GM21390 (cell line): ENCODE results near the gene GALT.
A peak's percentile ranks its signal among the peaks of the same experiment; 100 is the strongest.

Source experiments
- ATAC-seq: cut with Tn5 transposase; IDR thresholded peaks from one replicate; pipeline ENCODE4 v1.9.1; 2021; ENCODE audit not compliant: unreplicated experiment

Gene GALT

DNA sequence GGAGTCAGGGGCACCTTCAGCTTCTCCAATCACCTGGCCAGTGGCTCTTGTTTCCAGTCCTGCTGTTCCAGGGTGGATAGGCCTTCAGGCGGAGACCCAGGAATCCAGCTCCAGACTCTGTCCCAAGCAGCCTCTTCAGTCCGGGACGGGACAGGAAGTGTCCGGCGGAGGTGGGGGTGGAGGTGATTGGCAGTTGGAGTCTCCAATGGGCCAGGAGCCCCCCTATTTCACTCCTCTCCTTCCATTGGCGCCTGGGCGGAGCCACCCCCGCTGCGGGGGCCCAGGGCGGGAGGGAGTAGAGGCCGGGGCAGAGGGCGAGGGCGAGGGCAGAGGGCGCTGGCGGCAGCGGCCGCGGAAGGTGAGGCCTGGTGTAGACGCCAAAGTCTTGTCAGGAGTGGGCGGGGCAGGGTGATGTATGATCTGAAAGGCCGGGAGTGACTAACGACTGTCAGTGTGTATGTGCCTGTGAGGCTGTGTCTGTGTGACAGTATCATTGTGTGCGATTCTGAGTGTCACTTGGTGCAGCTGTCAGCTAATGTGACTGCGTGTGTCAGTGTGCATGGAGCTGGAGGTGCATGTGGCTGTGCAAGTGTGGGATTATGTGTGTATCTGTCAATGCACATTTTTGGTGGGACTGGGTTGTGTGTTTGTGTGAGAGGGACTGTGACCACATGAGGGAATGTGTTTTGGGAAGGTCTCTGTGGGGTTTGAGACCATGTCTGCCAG, 5.6 kb downstream of the GALT start, which contains the start of gene IL11RA:
TSS of gene IL11RA (plus strand) at position 310 of the 726 bp plus-strand sequence. CDS start 3,033 bp downstream, outside the sequence.
- no peak for ATAC-seq

- no peak for ATAC-seq
Observed at GRCh38 chr9:34652602-34653000, 6.1 kb downstream of the GALT start.

DNA sequence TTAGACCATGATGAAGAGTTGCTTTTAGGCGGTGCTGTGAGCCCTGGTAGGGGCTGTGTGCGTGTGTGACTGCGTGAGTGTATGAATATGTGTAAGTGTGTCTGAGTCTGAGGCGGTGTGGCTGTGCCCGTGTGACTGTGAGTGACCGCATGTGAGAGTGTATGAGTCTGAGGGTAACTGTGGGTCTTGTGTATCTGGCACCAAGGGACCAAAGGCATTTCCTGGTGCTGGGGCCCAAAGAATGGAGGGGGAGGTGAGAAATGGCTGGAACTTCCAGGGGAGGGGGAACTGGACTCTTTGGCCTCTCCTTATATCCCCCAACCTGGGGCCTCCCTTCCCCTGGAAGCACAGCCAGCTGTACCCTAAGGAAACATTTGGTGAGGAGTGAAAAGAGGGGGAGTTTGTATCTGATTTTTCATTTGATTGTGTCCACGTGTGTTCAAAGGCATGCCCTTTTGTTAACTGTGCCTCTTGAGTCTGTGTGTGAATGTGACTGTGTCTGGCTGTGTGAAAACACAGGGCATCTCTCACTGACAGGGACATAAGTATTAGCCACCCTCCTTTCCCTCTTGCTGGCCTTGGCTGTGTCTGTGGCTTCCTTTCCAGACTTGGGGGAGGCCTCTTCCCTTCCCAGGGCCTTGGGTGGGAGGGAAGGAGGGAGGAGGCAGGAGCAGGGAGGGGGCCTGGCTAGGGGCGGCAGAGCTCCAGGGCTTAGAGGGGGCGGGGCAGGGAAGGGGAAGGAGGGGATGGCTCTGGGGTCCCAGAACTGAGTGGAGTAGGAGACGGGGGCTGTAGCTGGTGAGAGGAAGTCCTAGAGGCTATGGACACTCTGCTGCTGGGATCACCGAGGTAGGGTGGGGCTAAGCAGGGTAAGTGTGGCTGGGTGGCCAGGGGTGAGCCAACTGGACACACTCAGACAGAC, 6.9 kb downstream of the GALT start:
- no peak for ATAC-seq

- no peak for ATAC-seq
Observed at GRCh38 chr9:34654323-34655051, 8.0 kb downstream of the GALT start.

- no peak for ATAC-seq
Observed at GRCh38 chr9:34655394-34655793, 8.9 kb downstream of the GALT start.

- no peak for ATAC-seq
Observed at GRCh38 chr9:34656992-34657391, 10.5 kb downstream of the GALT start.

DNA sequence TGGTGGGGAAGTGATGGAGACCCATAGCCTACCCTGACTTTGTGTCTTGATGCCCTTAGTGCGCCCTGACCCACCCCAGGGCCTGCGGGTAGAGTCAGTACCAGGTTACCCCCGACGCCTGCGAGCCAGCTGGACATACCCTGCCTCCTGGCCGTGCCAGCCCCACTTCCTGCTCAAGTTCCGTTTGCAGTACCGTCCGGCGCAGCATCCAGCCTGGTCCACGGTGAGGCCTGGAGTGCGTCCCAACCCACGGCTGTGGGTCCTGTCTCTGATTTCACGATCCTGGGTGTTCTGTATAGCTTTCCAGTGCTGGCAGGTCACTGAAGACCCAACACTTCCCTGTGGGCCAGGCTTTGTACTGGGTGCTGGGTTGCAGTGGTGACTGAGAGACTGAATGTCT, 12.0 kb downstream of the GALT start:
- no peak for ATAC-seq

GRCh38 chr9:34659592-34660253, 13.2 kb downstream of the GALT start:
- no peak for ATAC-seq

DNA sequence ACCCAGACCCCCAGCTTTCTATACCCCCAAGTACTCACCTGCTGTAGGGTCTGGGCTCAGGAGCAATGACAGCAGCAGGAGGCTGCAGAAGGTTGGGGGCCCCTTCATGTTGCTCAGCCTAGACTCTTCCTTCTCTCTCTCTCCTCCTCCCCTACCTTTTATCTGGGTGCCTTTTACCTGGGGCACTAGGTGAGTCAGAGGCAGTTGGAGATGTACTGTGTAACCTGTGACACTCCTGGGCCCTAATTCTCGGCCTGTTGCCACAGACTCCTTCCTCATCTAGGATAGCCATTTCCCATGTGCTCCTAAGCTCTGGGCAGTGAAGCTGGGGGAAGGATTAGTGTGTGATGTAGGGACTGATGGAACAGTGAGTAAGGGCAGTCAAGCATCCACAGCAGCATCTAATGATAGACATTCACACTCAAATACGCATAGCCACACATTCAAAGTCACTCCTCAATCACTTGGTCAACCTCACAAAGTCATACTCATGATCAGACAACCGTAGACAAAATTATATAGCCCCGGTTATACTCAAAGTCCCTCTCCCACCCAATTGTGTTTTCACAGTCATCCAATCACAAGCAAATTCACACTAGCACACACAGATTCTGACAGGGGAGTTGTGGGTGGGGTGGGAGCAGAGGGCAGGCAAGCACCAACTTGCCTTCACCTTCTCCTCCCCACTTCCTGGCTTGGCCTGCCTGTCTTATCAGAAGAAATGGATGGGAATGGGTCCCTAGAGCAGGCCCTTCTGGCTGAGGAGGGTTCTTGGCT, 16.2 kb downstream of the GALT start, which contains the start of gene CCL27:
TSS of gene CCL27 (minus strand) at position 132 of the 777 bp plus-strand sequence. CDS start at position 108, 24 bp downstream.
- ATAC-seq: no peak

- ATAC-seq: no peak
Observed at GRCh38 chr9:34663303-34663605, 16.8 kb downstream of the GALT start.

DNA sequence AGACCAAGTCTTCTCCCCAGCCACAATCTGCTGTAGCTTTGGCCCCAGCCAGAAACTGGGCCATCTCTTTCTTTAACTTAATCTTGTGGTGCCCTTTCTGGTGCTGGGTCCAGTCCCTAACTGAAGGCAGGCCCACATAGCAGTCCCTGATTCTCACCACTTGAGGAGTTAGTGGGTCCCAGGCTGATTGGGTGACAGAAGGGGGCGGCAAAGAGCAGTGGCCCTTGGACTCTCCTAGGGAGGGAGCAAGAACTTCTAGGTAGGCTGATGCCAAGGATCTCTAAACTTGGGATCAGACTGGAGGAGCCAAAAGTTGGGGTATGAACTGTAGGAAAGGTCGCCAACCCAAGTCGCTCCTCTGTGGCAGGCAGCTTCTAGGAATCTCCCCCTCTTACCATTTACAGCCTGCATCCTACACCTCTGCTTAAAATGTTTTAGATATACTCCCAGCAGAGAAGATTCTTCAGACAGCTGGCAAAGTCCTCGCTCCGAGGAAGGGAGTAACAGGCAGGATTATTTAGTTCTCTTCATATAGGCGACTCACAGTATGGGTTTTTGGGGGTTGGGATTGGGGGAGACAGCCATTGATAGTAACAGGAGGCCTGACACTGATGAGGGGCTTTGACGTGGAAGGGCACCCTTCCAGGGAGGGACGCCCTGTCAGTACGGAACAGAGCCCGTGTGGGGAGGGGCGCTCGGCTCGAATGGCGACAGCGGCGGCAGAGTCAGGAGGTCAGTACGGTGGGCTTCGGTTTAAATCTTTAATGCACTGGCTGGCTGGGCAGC, 18.0 kb downstream of the GALT start:
- peak; percentile 9 for ATAC-seq

DNA sequence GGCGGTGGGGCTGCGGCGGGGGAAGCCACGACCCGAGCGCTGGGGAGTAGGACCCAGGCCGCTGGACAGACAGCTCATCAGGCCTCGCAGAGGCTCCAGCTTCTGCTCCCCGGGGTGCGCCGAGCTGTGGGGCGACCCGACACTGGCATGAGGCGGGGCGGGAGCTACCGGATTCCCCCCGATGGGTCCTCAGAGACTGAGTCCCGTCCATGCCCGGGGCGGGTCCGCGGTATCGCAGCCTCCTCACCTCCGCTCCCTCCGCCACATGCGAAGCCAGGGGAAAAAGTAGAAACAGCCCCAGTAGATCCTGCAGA, 18.5 kb downstream of the GALT start:
- ATAC-seq: peak; percentile 11

DNA sequence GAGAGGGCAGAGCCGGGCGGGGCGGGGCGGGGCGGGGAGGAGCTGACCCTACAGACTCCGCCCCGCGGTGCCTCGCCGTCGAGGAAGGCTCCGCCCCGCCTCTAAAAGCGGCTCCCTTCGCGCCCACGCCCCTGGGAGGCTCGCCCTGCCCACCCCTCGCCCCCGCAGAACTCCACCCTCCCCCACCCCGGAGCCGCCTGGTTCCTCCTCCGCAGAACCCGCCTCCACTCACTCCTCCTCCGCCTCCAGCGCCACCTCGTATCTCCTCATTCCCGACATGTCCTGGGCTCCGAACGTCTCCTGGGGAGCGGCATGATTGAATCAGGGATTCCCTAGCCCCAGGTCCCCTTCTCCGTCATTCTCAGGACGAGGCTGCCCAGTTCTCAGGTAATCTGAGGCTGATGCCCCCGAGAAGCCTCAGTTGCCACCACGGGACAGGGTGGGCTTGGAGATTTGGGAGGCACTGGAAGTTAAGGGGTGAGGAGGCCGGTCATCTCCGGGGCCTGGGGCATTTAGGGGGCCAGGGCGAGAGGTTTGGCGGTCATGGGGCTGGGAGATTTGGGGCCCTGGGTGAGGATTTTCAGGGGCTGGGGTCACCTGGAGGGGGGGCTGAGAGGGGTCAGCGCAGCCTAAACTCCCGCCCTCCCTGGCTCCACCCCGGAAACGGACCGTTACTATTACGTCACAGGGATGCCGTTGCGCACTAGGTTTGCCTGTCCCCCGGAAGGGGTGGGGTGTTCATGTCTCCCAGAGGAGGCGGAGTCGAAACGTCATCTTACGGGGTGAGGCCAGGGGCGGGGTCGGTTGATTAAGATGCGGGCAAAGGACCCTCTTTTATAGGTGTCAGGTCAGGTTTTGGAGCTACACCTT, 19.1 kb downstream of the GALT start:
- peak; percentile 71 for ATAC-seq

GRCh38 chr9:34669809-34670562, 23.5 kb downstream of the GALT start:
- ATAC-seq: no peak

GRCh38 chr9:34671307-34671706, 24.8 kb downstream of the GALT start:
- no peak for ATAC-seq

DNA sequence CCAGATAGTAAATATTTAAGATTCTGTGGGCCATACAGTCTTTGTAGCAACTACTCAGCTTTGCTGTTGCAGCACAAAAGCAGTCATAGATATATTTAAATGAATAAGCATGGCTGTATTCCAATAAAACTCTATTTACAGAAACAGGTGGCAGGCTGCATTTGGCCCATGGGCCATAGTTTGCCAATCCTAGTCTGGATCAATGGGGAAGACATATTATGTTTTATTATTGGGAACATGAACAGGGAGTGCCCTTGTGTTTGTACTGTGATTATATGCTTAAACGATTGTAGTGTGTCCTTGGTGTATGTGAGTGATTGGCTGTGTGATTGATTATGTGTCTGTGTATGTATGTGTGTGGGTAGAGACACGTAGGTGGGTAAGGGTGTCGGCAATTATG, 28.0 kb downstream of the GALT start:
- no peak for ATAC-seq

GRCh38 chr9:34675048-34675714, 28.7 kb downstream of the GALT start:
- ATAC-seq: no peak
